ENCODE data around the gene GAB2.
A peak's percentile ranks its signal among the peaks of the same experiment; 100 is the strongest.

GAB2 gene

DNA sequence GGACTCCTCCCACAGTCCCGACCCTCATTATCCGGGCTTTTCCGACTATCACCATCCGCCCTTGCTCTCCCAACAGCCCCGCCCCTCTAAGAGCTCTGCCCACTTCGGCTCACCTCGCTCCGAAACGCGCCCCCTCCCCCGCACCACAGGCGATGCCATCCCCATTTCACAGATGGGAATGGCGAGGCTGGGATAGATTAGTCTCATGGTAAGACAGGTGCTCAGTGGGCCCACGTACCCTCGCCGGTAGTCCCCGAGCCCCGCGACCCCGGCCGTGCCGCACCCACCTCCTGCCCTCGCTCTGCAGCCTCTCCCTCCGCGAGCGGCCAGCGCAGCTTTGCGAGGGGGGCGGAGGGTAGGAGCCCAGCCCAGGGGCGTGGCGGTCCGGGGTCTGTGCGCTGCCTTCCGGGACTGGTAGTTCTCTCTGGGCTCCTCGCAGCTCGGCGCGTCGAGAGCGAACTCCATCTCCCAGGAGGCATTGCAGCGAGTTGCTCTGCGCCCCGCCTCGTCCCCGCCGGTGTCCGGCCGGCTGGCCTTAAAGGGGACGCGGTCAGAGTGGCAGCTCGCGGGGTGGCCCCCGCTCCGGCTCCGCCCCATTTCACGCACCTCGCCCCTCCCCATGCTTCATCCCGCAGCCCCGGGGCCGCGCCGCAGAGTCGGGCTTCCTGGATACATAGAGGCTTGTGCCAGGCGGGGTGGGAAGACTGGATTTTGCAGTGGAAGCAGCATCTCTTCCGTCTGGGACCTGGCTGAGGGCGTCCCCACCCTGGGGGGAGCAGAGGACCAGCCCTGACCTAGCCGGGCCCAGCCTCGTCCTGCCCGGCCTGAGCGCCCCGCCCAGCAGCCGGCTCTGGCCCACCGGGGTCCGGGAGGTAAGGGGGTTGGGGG lies 229.1 kb downstream of the GAB2 start, which contains the start of the genes KCTD21 and USP35:
Gene KCTD21, minus strand, starts transcription at position 341 of the 888 bp plus-strand sequence. CDS start 14,072 bp downstream, outside the sequence.
Gene USP35, plus strand, starts transcription at position 634 of the 888 bp plus-strand sequence. CDS start 7,327 bp downstream, outside the sequence.
- DNase-seq (ENCODE audit: low read depth): peak; percentile 87
- TF ChIP-seq, protein P1, sequence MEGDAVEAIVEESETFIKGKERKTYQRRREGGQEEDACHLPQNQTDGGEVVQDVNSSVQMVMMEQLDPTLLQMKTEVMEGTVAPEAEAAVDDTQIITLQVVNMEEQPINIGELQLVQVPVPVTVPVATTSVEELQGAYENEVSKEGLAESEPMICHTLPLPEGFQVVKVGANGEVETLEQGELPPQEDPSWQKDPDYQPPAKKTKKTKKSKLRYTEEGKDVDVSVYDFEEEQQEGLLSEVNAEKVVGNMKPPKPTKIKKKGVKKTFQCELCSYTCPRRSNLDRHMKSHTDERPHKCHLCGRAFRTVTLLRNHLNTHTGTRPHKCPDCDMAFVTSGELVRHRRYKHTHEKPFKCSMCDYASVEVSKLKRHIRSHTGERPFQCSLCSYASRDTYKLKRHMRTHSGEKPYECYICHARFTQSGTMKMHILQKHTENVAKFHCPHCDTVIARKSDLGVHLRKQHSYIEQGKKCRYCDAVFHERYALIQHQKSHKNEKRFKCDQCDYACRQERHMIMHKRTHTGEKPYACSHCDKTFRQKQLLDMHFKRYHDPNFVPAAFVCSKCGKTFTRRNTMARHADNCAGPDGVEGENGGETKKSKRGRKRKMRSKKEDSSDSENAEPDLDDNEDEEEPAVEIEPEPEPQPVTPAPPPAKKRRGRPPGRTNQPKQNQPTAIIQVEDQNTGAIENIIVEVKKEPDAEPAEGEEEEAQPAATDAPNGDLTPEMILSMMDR (IDR thresholded peaks at IDR 0.05; ENCODE audit: low read depth, low read length, missing control alignments): no peak
- peak within 1 kb of the TSS; percentile 64 for H3K4me3 ChIP-seq (ENCODE audit: low read depth, low read length)

DNA sequence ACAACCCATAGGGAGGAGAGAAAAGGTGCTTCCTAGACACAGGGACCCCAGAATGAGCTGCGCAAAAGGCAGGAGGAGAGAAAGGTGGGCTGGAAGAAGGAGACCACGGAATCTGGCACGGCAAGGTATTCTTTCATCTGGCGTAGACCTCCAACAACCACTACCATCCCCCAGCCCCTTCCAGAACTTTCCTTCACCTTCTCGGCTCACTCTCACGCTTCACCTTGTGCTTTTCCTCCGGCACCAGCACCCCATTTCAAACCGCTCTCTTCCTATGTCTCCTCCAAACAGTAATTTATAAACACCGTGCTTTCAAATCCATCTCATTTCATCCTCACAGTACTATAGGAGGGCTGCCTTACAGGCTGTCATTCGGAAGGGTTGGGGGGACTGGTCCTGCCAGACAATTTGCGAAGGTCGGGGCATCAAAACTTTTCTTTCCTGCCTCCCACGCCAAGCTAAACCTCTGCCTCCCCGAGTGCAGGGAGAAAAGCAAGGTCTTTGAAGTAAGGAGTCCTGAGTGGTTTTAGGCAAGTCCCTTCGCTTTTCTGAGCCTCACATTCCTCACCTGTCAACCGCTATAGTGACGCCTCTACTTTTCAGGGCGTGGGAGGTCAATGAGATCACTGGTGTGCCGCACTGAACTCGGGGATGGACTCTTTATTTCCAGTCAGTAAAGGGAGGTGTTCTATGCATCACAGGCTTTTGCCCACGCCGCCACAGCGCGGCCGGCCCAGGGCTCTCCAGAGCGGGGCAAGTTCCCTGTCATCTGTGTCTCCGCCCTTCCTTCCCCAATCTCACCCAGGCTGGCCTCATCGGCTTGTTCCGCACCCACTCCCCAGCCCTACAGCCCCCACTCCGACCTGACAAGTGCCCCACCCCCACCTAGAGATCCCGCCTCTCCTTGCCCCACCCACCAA lies 230.0 kb downstream of the GAB2 start:
- DNase-seq (ENCODE audit: low read depth): peak; percentile 26
- TF ChIP-seq, protein P1 (IDR thresholded peaks at IDR 0.05; ENCODE audit: low read depth, low read length, missing control alignments): no peak
- peak overlapping the region; percentile 64 for H3K4me3 ChIP-seq (ENCODE audit: low read depth, low read length)

DNA sequence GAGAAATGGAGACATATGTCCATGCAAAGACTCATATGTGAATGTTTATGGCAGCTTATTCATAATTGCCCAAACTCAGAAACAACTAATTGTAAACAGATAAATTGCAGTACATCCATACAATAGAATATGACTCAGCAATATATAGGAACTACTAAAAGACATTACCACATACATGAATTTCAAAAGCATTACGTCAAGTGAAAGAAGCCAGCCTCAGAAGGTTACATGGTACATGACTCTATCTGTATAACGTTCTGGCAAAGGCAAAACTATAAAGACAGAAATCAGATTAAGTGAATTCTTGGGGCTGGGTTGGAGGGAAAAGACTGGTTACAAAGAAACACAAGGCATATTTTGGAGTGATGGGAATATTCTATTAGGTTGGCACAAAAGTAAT lies 236.4 kb downstream of the GAB2 start:
- DNase-seq (ENCODE audit: low read depth): no peak
- H3K4me3 ChIP-seq (ENCODE audit: low read depth, low read length): no peak overlapping the region
- TF ChIP-seq, protein P1 (IDR thresholded peaks at IDR 0.05; ENCODE audit: low read depth, low read length, missing control alignments): no peak

DNA sequence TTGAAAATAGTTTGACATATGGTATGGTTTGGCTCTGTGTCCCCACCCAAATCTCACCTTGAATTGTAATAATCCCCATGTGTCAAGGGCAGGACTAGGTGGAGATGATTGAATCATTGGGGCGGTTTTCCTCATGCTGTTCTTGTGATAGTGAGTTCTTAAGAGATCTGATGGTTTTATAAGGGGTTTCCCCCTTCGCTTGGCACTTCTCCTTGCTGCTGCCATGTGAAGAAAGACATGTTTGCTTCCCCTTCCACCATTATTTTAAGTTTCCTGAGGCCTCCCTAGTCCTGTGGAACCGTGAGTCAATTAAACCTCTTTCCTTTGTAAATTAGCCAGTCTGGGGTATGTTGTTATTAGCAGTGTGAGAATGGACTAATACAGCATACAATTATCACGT lies 236.9 kb downstream of the GAB2 start:
- H3K4me3 ChIP-seq (ENCODE audit: low read depth, low read length): no peak overlapping the region
- TF ChIP-seq, protein P1 (IDR thresholded peaks at IDR 0.05; ENCODE audit: low read depth, low read length, missing control alignments): no peak
- DNase-seq (ENCODE audit: low read depth): no peak

DNA sequence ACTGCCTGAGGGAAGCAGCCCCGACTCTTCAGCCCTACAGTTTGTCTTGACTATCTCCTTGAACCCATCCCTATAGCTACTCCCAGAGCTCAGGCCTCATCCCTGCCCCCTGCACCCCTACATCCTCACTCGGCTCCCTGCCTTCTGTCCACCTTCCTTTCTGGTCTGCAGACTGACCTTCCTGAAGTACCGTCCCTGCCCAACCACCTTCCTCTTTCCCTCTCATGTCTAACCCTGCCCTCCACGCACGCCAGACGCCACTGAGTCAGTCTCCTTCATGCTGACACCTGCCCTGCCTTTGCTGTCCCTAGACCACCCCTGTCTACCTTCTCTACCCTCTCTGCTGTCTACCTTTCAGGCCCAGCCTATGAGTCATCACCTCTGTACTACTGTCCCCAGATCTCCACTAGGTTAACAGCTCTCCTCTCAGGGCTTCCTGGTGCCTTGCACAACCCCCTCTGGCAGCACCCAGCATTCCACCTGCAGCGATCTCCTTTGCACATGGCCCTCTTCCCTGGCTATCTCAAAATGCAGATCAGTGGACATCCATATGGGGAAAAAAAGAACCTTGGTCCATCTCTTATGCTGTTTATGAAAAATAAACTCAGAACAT lies 238.1 kb downstream of the GAB2 start:
- DNase-seq (ENCODE audit: low read depth): no peak
- TF ChIP-seq, protein P1 (IDR thresholded peaks at IDR 0.05; ENCODE audit: low read depth, low read length, missing control alignments): no peak
- no peak overlapping the region for H3K4me3 ChIP-seq (ENCODE audit: low read depth, low read length)

DNA sequence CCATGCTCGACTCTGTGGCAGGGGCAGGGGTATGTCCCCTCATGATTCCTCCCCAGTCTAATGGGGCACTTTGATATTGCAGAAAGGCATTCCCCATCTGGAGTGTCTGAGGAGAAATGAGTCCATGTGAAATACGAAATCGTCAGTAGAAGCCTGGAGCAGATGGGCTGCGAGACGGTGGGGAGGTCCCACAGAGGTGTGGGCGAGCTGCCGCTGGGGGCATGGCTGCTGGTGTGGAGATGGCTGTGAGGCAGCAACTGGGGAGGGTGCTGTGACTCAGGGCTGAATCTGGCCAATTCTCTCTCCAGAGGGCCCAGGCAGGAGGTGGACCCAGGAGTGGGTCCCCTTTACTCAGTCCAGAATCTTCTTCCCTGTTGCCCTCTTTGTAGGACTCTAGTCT lies 240.4 kb downstream of the GAB2 start:
- no peak overlapping the region for H3K4me3 ChIP-seq (ENCODE audit: low read depth, low read length)
- TF ChIP-seq, protein P1 (IDR thresholded peaks at IDR 0.05; ENCODE audit: low read depth, low read length, missing control alignments): no peak
- no peak for DNase-seq (ENCODE audit: low read depth)
